ENCODE data around the gene INPP5F.
A peak's percentile ranks its signal among the peaks of the same experiment; 100 is the strongest.

DNA sequence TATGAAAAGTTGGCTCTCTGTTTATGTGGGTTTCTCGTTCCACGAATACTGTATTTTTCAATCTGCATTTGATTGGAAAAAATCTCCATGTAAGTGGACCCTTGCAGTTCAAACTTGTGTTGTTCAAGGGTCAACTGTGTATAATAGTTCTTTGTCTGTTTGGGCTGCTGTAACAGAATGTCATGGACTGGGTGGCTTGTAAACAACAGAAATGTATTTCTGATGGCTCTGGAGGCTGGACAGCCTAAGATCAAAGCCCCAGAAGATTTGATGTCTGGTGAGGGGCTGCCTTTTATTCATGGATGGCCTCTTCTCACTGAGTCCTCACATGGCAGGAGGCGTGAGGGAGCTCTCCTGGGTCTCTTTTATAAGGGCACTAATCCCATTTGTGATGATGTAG lies 36.2 kb downstream of the INPP5F start:
- TF ChIP-seq FOXM1 (CRISPR knock-in tag; IDR thresholded peaks at IDR 0.05) (no peak), CTCF (CRISPR knock-in tag; IDR thresholded peaks at IDR 0.05) (no peak), RAD21 (CRISPR knock-in tag; IDR thresholded peaks at IDR 0.05) (no peak), MLX (CRISPR knock-in tag; IDR thresholded peaks at IDR 0.05) (no peak), ZNF530 (CRISPR knock-in tag; IDR thresholded peaks at IDR 0.05; ENCODE audit: low read depth) (no peak), ZBTB44 (CRISPR knock-in tag; IDR thresholded peaks at IDR 0.05) (no peak), HNF4G (IDR thresholded peaks at IDR 0.05; ENCODE audit: borderline replicate concordance, low read depth, low read length) (peak; percentile 48; the same call in 1 of the 2 replicates), HNF4G (CRISPR knock-in tag; IDR thresholded peaks at IDR 0.05; ENCODE audit: borderline replicate concordance, low read depth) (peak; percentile 30; the same call in 1 of the 2 replicates), EP300 (IDR thresholded peaks at IDR 0.05; ENCODE audit: low read depth in 2 of 2, low read length in 2 of 2) (peak in 1 of 2 experiments; percentile 76; a peak in 2 of 4 replicates), EP300 (CRISPR knock-in tag; IDR thresholded peaks at IDR 0.05; ENCODE audit: borderline replicate concordance) (peak; percentile 54)
- TF ChIP-seq, protein P1, sequence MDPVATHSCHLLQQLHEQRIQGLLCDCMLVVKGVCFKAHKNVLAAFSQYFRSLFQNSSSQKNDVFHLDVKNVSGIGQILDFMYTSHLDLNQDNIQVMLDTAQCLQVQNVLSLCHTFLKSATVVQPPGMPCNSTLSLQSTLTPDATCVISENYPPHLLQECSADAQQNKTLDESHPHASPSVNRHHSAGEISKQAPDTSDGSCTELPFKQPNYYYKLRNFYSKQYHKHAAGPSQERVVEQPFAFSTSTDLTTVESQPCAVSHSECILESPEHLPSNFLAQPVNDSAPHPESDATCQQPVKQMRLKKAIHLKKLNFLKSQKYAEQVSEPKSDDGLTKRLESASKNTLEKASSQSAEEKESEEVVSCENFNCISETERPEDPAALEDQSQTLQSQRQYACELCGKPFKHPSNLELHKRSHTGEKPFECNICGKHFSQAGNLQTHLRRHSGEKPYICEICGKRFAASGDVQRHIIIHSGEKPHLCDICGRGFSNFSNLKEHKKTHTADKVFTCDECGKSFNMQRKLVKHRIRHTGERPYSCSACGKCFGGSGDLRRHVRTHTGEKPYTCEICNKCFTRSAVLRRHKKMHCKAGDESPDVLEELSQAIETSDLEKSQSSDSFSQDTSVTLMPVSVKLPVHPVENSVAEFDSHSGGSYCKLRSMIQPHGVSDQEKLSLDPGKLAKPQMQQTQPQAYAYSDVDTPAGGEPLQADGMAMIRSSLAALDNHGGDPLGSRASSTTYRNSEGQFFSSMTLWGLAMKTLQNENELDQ (CRISPR knock-in tag; IDR thresholded peaks at IDR 0.05; ENCODE audit: borderline replicate concordance), result no peak
